ENCODE measurements around the gene PRDX1. TPM values are rescaled to one million over a fixed set of nuclear protein-coding genes. Genes with fewer than 3 reads are reported as not detected.

Gene PRDX1
- total and polyA plus RNA-seq, 7 experiments from 2014 or later: 28.8 to 369 (median 101) TPM

- H3K4me3 Mint-ChIP-seq: no peak overlapping the region
- ChIA-PET CTCF (interaction anchor here (0.7 to 4.4 kb wide), 4 partner anchors 20 to 714 kb away, joined by 3 to 96 read pairs (median 6); no protein-coding TSS in a partner anchor), POLR2A (interaction anchor here (0.6 to 4.0 kb wide), 6 partner anchors 8 to 766 kb away, joined by 3 to 20 read pairs (median 4); partner anchors contain the start of genes AKR1A1, CCDC163, MMACHC and PRDX1)
- Histone ChIP-seq H3K27ac (ENCODE audit: low read depth, low read length) (no peak overlapping the region), H3K4me3 (ENCODE audit: low read length) (no peak overlapping the region), H3K4me1 (ENCODE audit: control insufficient read depth in 2 of 2, insufficient read depth in 2 of 2, low read length in 2 of 2) (no peaks in the 10 kb centered on the region), H3K27me3 (ENCODE audit: control insufficient read depth in 2 of 2, insufficient read depth in 2 of 2, low read length in 2 of 2) (no peaks in the 10 kb centered on the region), H3K9me3 (ENCODE audit: control insufficient read depth in 2 of 3, low read length in 3 of 3) (no peaks in the 10 kb centered on the region), H3K36me3 (ENCODE audit: control insufficient read depth in 2 of 3, insufficient read depth in 3 of 3, low read length in 3 of 3) (peaks cover 17 to 84% (median 21%) of the 10 kb centered on the region in 3 experiments)
- peaks cover 3 to 40% (median 15%) of the 10 kb centered on the region in 5 donors for H3K36me3 Mint-ChIP-seq
- no peak for DNase-seq
- ATAC-seq: no peak
- peak overlapping the region in 3 of 9 donors; percentile 30 to 57 (median 39) for H3K27ac Mint-ChIP-seq
- no peaks in the 10 kb centered on the region for H3K9me3 Mint-ChIP-seq
- H3K4me1 Mint-ChIP-seq: peaks cover 0 to 14% (median 4%) of the 10 kb centered on the region in 7 donors
- H3K27me3 Mint-ChIP-seq: no peaks in the 10 kb centered on the region
- intact Hi-C loops (cut with micrococcal nuclease): no loop called here
Measured at GRCh38 chr1:45510972-45511527, 10.6 kb downstream of the PRDX1 start.

GRCh38 chr1:45510036-45510971, 11.4 kb downstream of the PRDX1 start:
- CTCF ChIA-PET: interaction anchor here (0.6 to 4.4 kb wide), 4 partner anchors 19 to 715 kb away, joined by 3 to 96 read pairs (median 6); no protein-coding TSS in a partner anchor
- intact Hi-C loops (cut with micrococcal nuclease): no loop called here

GRCh38 chr1:45508295-45509151, 13.2 kb downstream of the PRDX1 start:
- Histone ChIP-seq H3K27ac (ENCODE audit: low read depth, low read length) (no peak overlapping the region), H3K27me3 (ENCODE audit: control insufficient read depth in 2 of 2, insufficient read depth in 2 of 2, low read length in 2 of 2) (no peaks in the 10 kb centered on the region), H3K9me3 (ENCODE audit: control insufficient read depth in 2 of 3, low read length in 3 of 3) (no peaks in the 10 kb centered on the region), H3K4me1 (ENCODE audit: control insufficient read depth in 2 of 2, insufficient read depth in 2 of 2, low read length in 2 of 2) (no peaks in the 10 kb centered on the region), H3K4me3 (ENCODE audit: low read length) (no peak overlapping the region), H3K36me3 (ENCODE audit: control insufficient read depth in 2 of 3, insufficient read depth in 3 of 3, low read length in 3 of 3) (peaks cover 13 to 59% (median 13%) of the 10 kb centered on the region in 3 experiments)
- ATAC-seq (no peak), DNase-seq (no peak)
- Mint-ChIP-seq H3K9me3 (no peaks in the 10 kb centered on the region), H3K4me1 (peaks cover 0 to 8% (median 3%) of the 10 kb centered on the region in 7 donors), H3K27me3 (no peaks in the 10 kb centered on the region), H3K27ac (peak overlapping the region in 7 of 9 donors; percentile 3 to 87 (median 38)), H3K36me3 (peaks cover 0 to 22% (median 8%) of the 10 kb centered on the region in 5 donors), H3K4me3 (no peak overlapping the region)
- POLR2A ChIA-PET: interaction anchor here (1.2 to 2.3 kb wide), 2 partner anchors 10 to 13 kb away, joined by 3 to 10 read pairs; partner anchors contain the start of gene PRDX1
- intact Hi-C loops (cut with micrococcal nuclease): no loop called here
- CTCF ChIA-PET: interaction anchor here (0.6 to 1.2 kb wide), 3 partner anchors 61 to 153 kb away, joined by 3 to 4 read pairs (median 4); no protein-coding TSS in a partner anchor

More at GRCh38 chr1:45510036-45510971, 11.4 kb downstream of the PRDX1 start:
- Mint-ChIP-seq H3K4me1 (peaks cover 0 to 12% (median 3%) of the 10 kb centered on the region in 7 donors), H3K27me3 (no peaks in the 10 kb centered on the region), H3K27ac (peak overlapping the region in 1 of 9 donors; percentile 45), H3K4me3 (no peak overlapping the region), H3K9me3 (no peaks in the 10 kb centered on the region), H3K36me3 (peaks cover 0 to 33% (median 8%) of the 10 kb centered on the region in 5 donors)
- H3K4me3 ChIP-seq (ENCODE audit: low read length): no peak overlapping the region
- no peaks in the 10 kb centered on the region for H3K4me1 ChIP-seq (ENCODE audit: control insufficient read depth in 2 of 2, insufficient read depth in 2 of 2, low read length in 2 of 2)
- H3K27ac ChIP-seq (ENCODE audit: low read depth, low read length): no peak overlapping the region
- ATAC-seq (no peak), DNase-seq (no peak)
- no peaks in the 10 kb centered on the region for H3K9me3 ChIP-seq (ENCODE audit: control insufficient read depth in 2 of 3, low read length in 3 of 3)
- POLR2A ChIA-PET: interaction anchor here (0.6 to 4.0 kb wide), 7 partner anchors 9 to 765 kb away, joined by 3 to 20 read pairs (median 5); partner anchors contain the start of genes AKR1A1, CCDC163, MMACHC and PRDX1
- peaks cover 13 to 77% (median 18%) of the 10 kb centered on the region in 3 experiments for H3K36me3 ChIP-seq (ENCODE audit: control insufficient read depth in 2 of 3, insufficient read depth in 3 of 3, low read length in 3 of 3)
- no peaks in the 10 kb centered on the region for H3K27me3 ChIP-seq (ENCODE audit: control insufficient read depth in 2 of 2, insufficient read depth in 2 of 2, low read length in 2 of 2)

- no peaks in the 10 kb centered on the region for H3K27me3 Mint-ChIP-seq
- H3K9me3 ChIP-seq (ENCODE audit: control insufficient read depth in 2 of 3, low read length in 3 of 3): no peaks in the 10 kb centered on the region
- H3K4me1 Mint-ChIP-seq: peaks cover 0 to 8% (median 3%) of the 10 kb centered on the region in 7 donors
- H3K4me3 ChIP-seq (ENCODE audit: low read length): no peak overlapping the region
- H3K27ac Mint-ChIP-seq: peak overlapping the region in 7 of 9 donors; percentile 2 to 87 (median 17)
- no peak overlapping the region for H3K27ac ChIP-seq (ENCODE audit: low read depth, low read length)
- intact Hi-C loops (cut with micrococcal nuclease): no loop called here
- ATAC-seq: no peak
- DNase-seq: no peak
- ChIA-PET CTCF (interaction anchor here (0.6 to 1.2 kb wide), 3 partner anchors 61 to 153 kb away, joined by 3 to 4 read pairs (median 4); no protein-coding TSS in a partner anchor), POLR2A (interaction anchor here (1.2 kb wide), 1 partner anchor 14 kb away, joined by 3 read pairs; the partner anchor contains the start of gene PRDX1)
- no peaks in the 10 kb centered on the region for H3K4me1 ChIP-seq (ENCODE audit: control insufficient read depth in 2 of 2, insufficient read depth in 2 of 2, low read length in 2 of 2)
- H3K9me3 Mint-ChIP-seq: no peaks in the 10 kb centered on the region
- no peak overlapping the region for H3K4me3 Mint-ChIP-seq
- peaks cover 0 to 20% (median 8%) of the 10 kb centered on the region in 5 donors for H3K36me3 Mint-ChIP-seq
- H3K27me3 ChIP-seq (ENCODE audit: control insufficient read depth in 2 of 2, insufficient read depth in 2 of 2, low read length in 2 of 2): no peaks in the 10 kb centered on the region
- H3K36me3 ChIP-seq (ENCODE audit: control insufficient read depth in 2 of 3, insufficient read depth in 3 of 3, low read length in 3 of 3): peaks cover 13 to 53% (median 13%) of the 10 kb centered on the region in 3 experiments
Measured at GRCh38 chr1:45507893-45508292, 13.8 kb downstream of the PRDX1 start.

- ChIA-PET CTCF (interaction anchor here (0.7 kb wide), 1 partner anchor 50 kb away, joined by 3 read pairs; no protein-coding TSS in a partner anchor), POLR2A (no interaction called here)
- Histone ChIP-seq H3K27ac (ENCODE audit: low read depth, low read length) (peak overlapping the region; percentile 5), H3K9me3 (ENCODE audit: control insufficient read depth in 2 of 3, low read length in 3 of 3) (no peaks in the 10 kb centered on the region), H3K4me1 (ENCODE audit: control insufficient read depth in 2 of 2, insufficient read depth in 2 of 2, low read length in 2 of 2) (no peaks in the 10 kb centered on the region), H3K27me3 (ENCODE audit: control insufficient read depth in 2 of 2, insufficient read depth in 2 of 2, low read length in 2 of 2) (no peaks in the 10 kb centered on the region), H3K36me3 (ENCODE audit: control insufficient read depth in 2 of 3, insufficient read depth in 3 of 3, low read length in 3 of 3) (peaks cover 9 to 46% (median 13%) of the 10 kb centered on the region in 3 experiments), H3K4me3 (ENCODE audit: low read length) (no peak overlapping the region)
- peaks cover 0 to 18% (median 8%) of the 10 kb centered on the region in 5 donors for H3K36me3 Mint-ChIP-seq
- H3K4me1 Mint-ChIP-seq: peaks cover 0 to 8% (median 3%) of the 10 kb centered on the region in 7 donors
- peak overlapping the region in 3 of 9 donors; percentile 3 to 38 (median 17) for H3K27ac Mint-ChIP-seq
- no peaks in the 10 kb centered on the region for H3K9me3 Mint-ChIP-seq
- no peak overlapping the region for H3K4me3 Mint-ChIP-seq
- DNase-seq: no peak
- no peaks in the 10 kb centered on the region for H3K27me3 Mint-ChIP-seq
- intact Hi-C loops (cut with micrococcal nuclease): no loop called here
- ATAC-seq: no peak
Measured at GRCh38 chr1:45507195-45507594, 14.5 kb downstream of the PRDX1 start.

All from naive thymus-derived CD4-positive, alpha-beta T cell (primary cell).